ENCODE results near the gene NEK8. TPM values are rescaled to one million over a fixed set of nuclear protein-coding genes. Genes with fewer than 3 reads are reported as not detected.

NEK8 gene
- total and polyA plus RNA-seq, 4 donors: 5.1 to 14.7 (median 7.4) TPM

DNA sequence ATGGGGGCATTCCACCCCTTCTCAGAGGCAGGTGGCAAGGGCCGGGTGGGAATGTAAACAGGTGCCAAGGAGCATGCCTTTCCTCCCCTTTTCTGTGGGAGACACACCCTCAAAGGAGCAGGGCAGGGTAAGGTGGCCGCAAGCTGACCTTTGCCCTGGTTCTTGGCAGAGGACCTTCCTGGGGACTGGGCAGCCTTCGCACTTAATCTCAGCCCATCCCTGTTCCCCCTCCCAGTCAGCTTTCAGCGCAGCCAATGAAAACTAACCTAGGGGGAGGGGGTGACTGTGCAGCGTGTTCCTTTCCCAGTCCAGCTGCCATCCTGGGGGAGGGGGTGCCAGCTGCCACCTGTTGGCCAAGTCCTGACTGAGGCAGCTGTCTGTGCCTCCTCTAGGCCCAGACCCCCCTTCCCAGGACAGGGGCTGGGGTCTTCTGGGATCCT, 18.0 kb downstream of the NEK8 start:
- Histone ChIP-seq H3K27me3 (ENCODE audit: control insufficient read depth in 3 of 3, insufficient read depth in 3 of 3, low read length in 2 of 3) (no peaks in the 10 kb centered on the region), H3K4me3 (no peak overlapping the region), H3K9ac (ENCODE audit: insufficient read depth in 1 of 2, low read length in 2 of 2) (peak overlapping the region in 1 of 2 donors; percentile 65), H3K4me1 (ENCODE audit: control insufficient read depth in 5 of 5, insufficient read depth in 5 of 5, low read length in 5 of 5) (peaks cover 0 to 49% (median 16%) of the 10 kb centered on the region in 5 donors), H3K9me3 (ENCODE audit: control insufficient read depth in 4 of 4, insufficient read depth in 3 of 4, low read length in 3 of 4) (no peaks in the 10 kb centered on the region), H3K36me3 (ENCODE audit: control insufficient read depth in 4 of 4, insufficient read depth in 4 of 4, low read length in 4 of 4) (peaks cover 0 to 40% (median 24%) of the 10 kb centered on the region in 4 donors), H3K27ac (ENCODE audit: low read depth in 1 of 2, low read length in 1 of 2) (peak overlapping the region in 1 of 2 donors; percentile 86)
- 33 to 67% methylated on average over 5 of the region's 5 CpGs for WGBS, 2 donors
- DNase-seq (peak in 1 of 3 donors; percentile 30), ATAC-seq (ENCODE audit: insufficient read depth, low FRiP score) (peak; percentile 2)
- TF ChIP-seq, protein P1, sequence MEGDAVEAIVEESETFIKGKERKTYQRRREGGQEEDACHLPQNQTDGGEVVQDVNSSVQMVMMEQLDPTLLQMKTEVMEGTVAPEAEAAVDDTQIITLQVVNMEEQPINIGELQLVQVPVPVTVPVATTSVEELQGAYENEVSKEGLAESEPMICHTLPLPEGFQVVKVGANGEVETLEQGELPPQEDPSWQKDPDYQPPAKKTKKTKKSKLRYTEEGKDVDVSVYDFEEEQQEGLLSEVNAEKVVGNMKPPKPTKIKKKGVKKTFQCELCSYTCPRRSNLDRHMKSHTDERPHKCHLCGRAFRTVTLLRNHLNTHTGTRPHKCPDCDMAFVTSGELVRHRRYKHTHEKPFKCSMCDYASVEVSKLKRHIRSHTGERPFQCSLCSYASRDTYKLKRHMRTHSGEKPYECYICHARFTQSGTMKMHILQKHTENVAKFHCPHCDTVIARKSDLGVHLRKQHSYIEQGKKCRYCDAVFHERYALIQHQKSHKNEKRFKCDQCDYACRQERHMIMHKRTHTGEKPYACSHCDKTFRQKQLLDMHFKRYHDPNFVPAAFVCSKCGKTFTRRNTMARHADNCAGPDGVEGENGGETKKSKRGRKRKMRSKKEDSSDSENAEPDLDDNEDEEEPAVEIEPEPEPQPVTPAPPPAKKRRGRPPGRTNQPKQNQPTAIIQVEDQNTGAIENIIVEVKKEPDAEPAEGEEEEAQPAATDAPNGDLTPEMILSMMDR (IDR thresholded peaks at IDR 0.05; ENCODE audit: control extremely low read depth, extremely low read depth): no peak

DNA sequence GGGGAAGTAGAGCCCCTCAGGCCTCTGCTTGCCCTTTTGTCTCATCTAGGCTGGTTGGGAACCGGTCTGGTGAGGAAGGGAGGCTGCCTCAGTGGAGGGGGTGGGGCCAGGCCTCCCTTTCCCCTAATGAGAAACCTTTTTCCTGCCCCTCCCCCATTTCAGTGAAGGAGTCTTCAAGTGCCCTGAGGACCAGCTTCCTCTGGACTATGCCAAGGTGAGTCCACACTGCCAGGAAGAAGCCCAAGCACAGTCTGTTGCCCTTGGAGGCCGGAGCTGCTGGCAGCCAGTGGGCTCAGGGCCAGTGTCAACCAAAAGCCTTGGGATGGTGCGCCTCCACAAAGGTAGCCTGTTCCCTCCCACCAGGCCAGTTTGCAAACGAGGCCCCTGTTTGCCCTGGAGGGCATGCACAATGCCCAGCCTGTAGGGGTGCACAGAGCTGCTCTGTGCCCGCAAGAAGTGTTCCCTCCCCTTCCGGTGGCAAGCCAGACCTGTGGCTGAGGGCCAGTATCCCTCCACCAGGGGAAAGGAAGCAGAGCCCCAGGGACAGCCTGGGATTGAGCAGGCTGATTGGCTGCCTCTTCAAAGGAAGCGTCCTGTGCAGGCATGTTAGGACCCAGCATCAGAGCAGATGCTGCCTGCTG, 18.6 kb downstream of the NEK8 start:
- TF ChIP-seq, protein P1 (IDR thresholded peaks at IDR 0.05; ENCODE audit: control extremely low read depth, extremely low read depth): no peak
- Histone ChIP-seq H3K4me1 (ENCODE audit: control insufficient read depth in 5 of 5, insufficient read depth in 5 of 5, low read length in 5 of 5) (peaks cover 0 to 49% (median 16%) of the 10 kb centered on the region in 5 donors), H3K4me3 (no peak overlapping the region), H3K9ac (ENCODE audit: insufficient read depth in 1 of 2, low read length in 2 of 2) (no peak overlapping the region), H3K9me3 (ENCODE audit: control insufficient read depth in 4 of 4, insufficient read depth in 3 of 4, low read length in 3 of 4) (no peaks in the 10 kb centered on the region), H3K36me3 (ENCODE audit: control insufficient read depth in 4 of 4, insufficient read depth in 4 of 4, low read length in 4 of 4) (peaks cover 0 to 42% (median 25%) of the 10 kb centered on the region in 4 donors), H3K27me3 (ENCODE audit: control insufficient read depth in 3 of 3, insufficient read depth in 3 of 3, low read length in 2 of 3) (no peaks in the 10 kb centered on the region), H3K27ac (ENCODE audit: low read depth in 1 of 2, low read length in 1 of 2) (peak overlapping the region in 1 of 2 donors; percentile 86)
- peak; percentile 7 for ATAC-seq (ENCODE audit: insufficient read depth, low FRiP score)
- WGBS, 2 donors: 39 to 65% methylated on average over 6 to 7 of the region's 7 CpGs
- peak; percentile 69 to 86 (median 82) for DNase-seq

- WGBS, 2 donors: 77 to 93% methylated on average over 18 of the region's 18 CpGs
- Histone ChIP-seq H3K27ac (ENCODE audit: low read depth in 1 of 2, low read length in 1 of 2) (peak overlapping the region in 1 of 2 donors; percentile 29), H3K9ac (ENCODE audit: insufficient read depth in 1 of 2, low read length in 2 of 2) (no peak overlapping the region), H3K9me3 (ENCODE audit: control insufficient read depth in 4 of 4, insufficient read depth in 3 of 4, low read length in 3 of 4) (no peaks in the 10 kb centered on the region), H3K4me3 (no peak overlapping the region), H3K36me3 (ENCODE audit: control insufficient read depth in 4 of 4, insufficient read depth in 4 of 4, low read length in 4 of 4) (peaks cover 0 to 44% (median 25%) of the 10 kb centered on the region in 4 donors), H3K27me3 (ENCODE audit: control insufficient read depth in 3 of 3, insufficient read depth in 3 of 3, low read length in 2 of 3) (no peaks in the 10 kb centered on the region), H3K4me1 (ENCODE audit: control insufficient read depth in 5 of 5, insufficient read depth in 5 of 5, low read length in 5 of 5) (peaks cover 0 to 42% (median 16%) of the 10 kb centered on the region in 5 donors)
- DNase-seq: no peak
- ATAC-seq (ENCODE audit: insufficient read depth, low FRiP score): no peak
- TF ChIP-seq, protein P1 (IDR thresholded peaks at IDR 0.05; ENCODE audit: control extremely low read depth, extremely low read depth): no peak
Observed at GRCh38 chr17:28747801-28748750, 19.5 kb downstream of the NEK8 start.

Measured in lung (tissue), 12 donors.